ENCODE data around the gene CLIC2.
"Not testable (repeated sequence)": the region's sequence is repeated elsewhere in the genome, so short reads cannot be mapped to it uniquely, and the experiment has no call there.

The CLIC2 gene

GRCh38 chrX:155334486-155335336 is at the start of gene CLIC2:
Gene CLIC2 (minus strand): TSS chrX:155334614. CDS start chrX:155334427, 187 bp downstream.
- Histone ChIP-seq H3K36me3 (ENCODE audit: control insufficient read depth, insufficient read depth, low read length) (no peaks in the 10 kb centered on the region), H3K27me3 (ENCODE audit: control insufficient read depth, insufficient read depth, low read length) (no peaks in the 10 kb centered on the region), H3K9ac (ENCODE audit: low read depth, low read length) (no peak within 1 kb of the TSS), H3K9me3 (ENCODE audit: control insufficient read depth, insufficient read depth, low read length) (no peaks in the 10 kb centered on the region), H3K4me1 (ENCODE audit: control insufficient read depth, insufficient read depth, low read length) (no peaks in the 10 kb centered on the region), H3K4me3 (ENCODE audit: low read depth, low read length) (no peak within 1 kb of the TSS)

- not testable (repeated sequence) for H3K9me3 ChIP-seq (ENCODE audit: control insufficient read depth, insufficient read depth, low read length); H3K27me3 ChIP-seq (ENCODE audit: control insufficient read depth, insufficient read depth, low read length); H3K4me1 ChIP-seq (ENCODE audit: control insufficient read depth, insufficient read depth, low read length); H3K4me3 ChIP-seq (ENCODE audit: low read depth, low read length); H3K36me3 ChIP-seq (ENCODE audit: control insufficient read depth, insufficient read depth, low read length); H3K9ac ChIP-seq (ENCODE audit: low read depth, low read length)
Measured at GRCh38 chrX:155382529-155382967, 48.1 kb upstream of the CLIC2 start.

GRCh38 chrX:155381843-155382528 is 47.6 kb upstream of the CLIC2 start, which contains the start of gene F8A2:
Gene F8A2 (plus strand): TSS chrX:155382095. CDS start chrX:155382115, 20 bp downstream.
- not testable (repeated sequence) for H3K4me1 ChIP-seq (ENCODE audit: control insufficient read depth, insufficient read depth, low read length); H3K4me3 ChIP-seq (ENCODE audit: low read depth, low read length); H3K9ac ChIP-seq (ENCODE audit: low read depth, low read length)

GRCh38 chrX:155379802-155380201 is 45.4 kb upstream of the CLIC2 start:
- not testable (repeated sequence) for H3K9me3 ChIP-seq (ENCODE audit: control insufficient read depth, insufficient read depth, low read length)

More at GRCh38 chrX:155381843-155382528, 47.6 kb upstream of the CLIC2 start, which contains the start of gene F8A2:
- not testable (repeated sequence) for H3K27me3 ChIP-seq (ENCODE audit: control insufficient read depth, insufficient read depth, low read length); H3K9me3 ChIP-seq (ENCODE audit: control insufficient read depth, insufficient read depth, low read length); H3K36me3 ChIP-seq (ENCODE audit: control insufficient read depth, insufficient read depth, low read length)

GRCh38 chrX:155373777-155374458 is 39.5 kb upstream of the CLIC2 start:
- not testable (repeated sequence) for H3K9ac ChIP-seq (ENCODE audit: low read depth, low read length); H3K4me3 ChIP-seq (ENCODE audit: low read depth, low read length); H3K27me3 ChIP-seq (ENCODE audit: control insufficient read depth, insufficient read depth, low read length); H3K4me1 ChIP-seq (ENCODE audit: control insufficient read depth, insufficient read depth, low read length); H3K36me3 ChIP-seq (ENCODE audit: control insufficient read depth, insufficient read depth, low read length); H3K9me3 ChIP-seq (ENCODE audit: control insufficient read depth, insufficient read depth, low read length)

More at GRCh38 chrX:155379802-155380201, 45.4 kb upstream of the CLIC2 start:
- not testable (repeated sequence) for H3K27me3 ChIP-seq (ENCODE audit: control insufficient read depth, insufficient read depth, low read length); H3K9ac ChIP-seq (ENCODE audit: low read depth, low read length); H3K4me1 ChIP-seq (ENCODE audit: control insufficient read depth, insufficient read depth, low read length); H3K4me3 ChIP-seq (ENCODE audit: low read depth, low read length); H3K36me3 ChIP-seq (ENCODE audit: control insufficient read depth, insufficient read depth, low read length)

GRCh38 chrX:155363712-155364111 is 29.3 kb upstream of the CLIC2 start:
- not testable (repeated sequence) for H3K27me3 ChIP-seq (ENCODE audit: control insufficient read depth, insufficient read depth, low read length); H3K4me1 ChIP-seq (ENCODE audit: control insufficient read depth, insufficient read depth, low read length); H3K4me3 ChIP-seq (ENCODE audit: low read depth, low read length); H3K9ac ChIP-seq (ENCODE audit: low read depth, low read length); H3K36me3 ChIP-seq (ENCODE audit: control insufficient read depth, insufficient read depth, low read length); H3K9me3 ChIP-seq (ENCODE audit: control insufficient read depth, insufficient read depth, low read length)

GRCh38 chrX:155349448-155349847 is 15.0 kb upstream of the CLIC2 start:
- H3K27me3 ChIP-seq (ENCODE audit: control insufficient read depth, insufficient read depth, low read length); H3K9me3 ChIP-seq (ENCODE audit: control insufficient read depth, insufficient read depth, low read length); H3K4me1 ChIP-seq (ENCODE audit: control insufficient read depth, insufficient read depth, low read length); H3K36me3 ChIP-seq (ENCODE audit: control insufficient read depth, insufficient read depth, low read length); H3K9ac ChIP-seq (ENCODE audit: low read depth, low read length); H3K4me3 ChIP-seq (ENCODE audit: low read depth, low read length): not testable (repeated sequence)

GRCh38 chrX:155345689-155346088 is 11.3 kb upstream of the CLIC2 start:
- H3K36me3 ChIP-seq (ENCODE audit: control insufficient read depth, insufficient read depth, low read length); H3K9me3 ChIP-seq (ENCODE audit: control insufficient read depth, insufficient read depth, low read length); H3K4me3 ChIP-seq (ENCODE audit: low read depth, low read length); H3K4me1 ChIP-seq (ENCODE audit: control insufficient read depth, insufficient read depth, low read length); H3K27me3 ChIP-seq (ENCODE audit: control insufficient read depth, insufficient read depth, low read length); H3K9ac ChIP-seq (ENCODE audit: low read depth, low read length): not testable (repeated sequence)

- not testable (repeated sequence) for H3K36me3 ChIP-seq (ENCODE audit: control insufficient read depth, insufficient read depth, low read length); H3K4me3 ChIP-seq (ENCODE audit: low read depth, low read length); H3K4me1 ChIP-seq (ENCODE audit: control insufficient read depth, insufficient read depth, low read length); H3K27me3 ChIP-seq (ENCODE audit: control insufficient read depth, insufficient read depth, low read length); H3K9me3 ChIP-seq (ENCODE audit: control insufficient read depth, insufficient read depth, low read length); H3K9ac ChIP-seq (ENCODE audit: low read depth, low read length)
Measured at GRCh38 chrX:155335337-155335712, 911 bp upstream of the CLIC2 start.

GRCh38 chrX:155333544-155334100 is 792 bp downstream of the CLIC2 start:
- Histone ChIP-seq H3K27me3 (ENCODE audit: control insufficient read depth, insufficient read depth, low read length) (no peaks in the 10 kb centered on the region), H3K4me3 (ENCODE audit: low read depth, low read length) (no peak overlapping the region), H3K9me3 (ENCODE audit: control insufficient read depth, insufficient read depth, low read length) (no peaks in the 10 kb centered on the region), H3K4me1 (ENCODE audit: control insufficient read depth, insufficient read depth, low read length) (no peaks in the 10 kb centered on the region), H3K9ac (ENCODE audit: low read depth, low read length) (no peak overlapping the region), H3K36me3 (ENCODE audit: control insufficient read depth, insufficient read depth, low read length) (no peaks in the 10 kb centered on the region)

GRCh38 chrX:155330992-155331391 is 3.4 kb downstream of the CLIC2 start:
- H3K36me3 ChIP-seq (ENCODE audit: control insufficient read depth, insufficient read depth, low read length), result no peaks in the 10 kb centered on the region
- H3K4me1 ChIP-seq (ENCODE audit: control insufficient read depth, insufficient read depth, low read length), result no peaks in the 10 kb centered on the region
- H3K9me3 ChIP-seq (ENCODE audit: control insufficient read depth, insufficient read depth, low read length), result no peaks in the 10 kb centered on the region
- no peak overlapping the region for H3K9ac ChIP-seq (ENCODE audit: low read depth, low read length)
- H3K27me3 ChIP-seq (ENCODE audit: control insufficient read depth, insufficient read depth, low read length), result no peaks in the 10 kb centered on the region
- no peak overlapping the region for H3K4me3 ChIP-seq (ENCODE audit: low read depth, low read length)

Measured in iPS-15b (cell line).